AG04450 (cell line): ENCODE data around the gene APBA3. TPM values are rescaled to one million over a fixed set of nuclear protein-coding genes. Genes with fewer than 3 reads are reported as not detected.

ENCODE experiments used
- CTCF ChIA-PET: fragments of 300-600, 350-600 bp; formaldehyde crosslinking; extraction: SDS; loops from one replicate; lab custom pipeline; 2022; ENCODE audit warnings: antibody characterized with exemption, inconsistent platforms; lab: Charles Lee
- POLR2A ChIA-PET: fragments of 350-600 bp; formaldehyde crosslinking; extraction: SDS; loops from one replicate; lab custom pipeline; 2021; ENCODE audit warnings: antibody characterized with exemption, inconsistent platforms; lab: Yijun Ruan, JAX
- DNase-seq: peaks from one replicate; pipeline ENCODE4 v3.0.0-alpha.2; 2011; ENCODE audit warnings: low read depth, low spot score
- H3K27ac ChIP-seq: one replicate; pipeline ENCODE4 v1.5.1; 2012; ENCODE audit warnings: low read depth, low read length, control low read depth
- H3K27me3 ChIP-seq: one replicate; pipeline ENCODE4 v1.6.0; 2012; ENCODE audit warnings: low read length; ENCODE audit not compliant: control insufficient read depth, insufficient read depth
- H3K4me3 ChIP-seq: 2 replicates; pipeline ENCODE4 v1.5.1; 2011; ENCODE audit warnings: mild to moderate bottlenecking, low read depth, low read length, control low read depth
- H3K9me3 ChIP-seq: 2 replicates; pipeline ENCODE4 v1.5.1; 2012; ENCODE audit warnings: low read length; ENCODE audit not compliant: control insufficient read depth, insufficient read depth
- CTCF ChIP-seq: IDR thresholded peaks from 2 replicates; pipeline ENCODE4 v1.5.1; 2011; ENCODE audit warnings: low read depth, low read length, control low read depth, inconsistent platforms
- polyA plus RNA-seq: library from polyadenylated mRNA; depleted of rRNA; stranded (reverse); fragments of >200 nt; gene quantifications from 2 replicates; pipeline ENCODE4 v1.2.3, GENCODE V29; 2011

Gene APBA3
- polyA plus RNA-seq, 1 experiment = 5.4 TPM

GRCh38 chr19:3803114-3803888, 41.8 kb upstream of the APBA3 start:
- H3K4me3 ChIP-seq = no peak overlapping the region
- peaks cover 16% of the 10 kb centered on the region for H3K9me3 ChIP-seq
- no peak for TF ChIP-seq CTCF
- DNase-seq = no peak
- peaks cover 33% of the 10 kb centered on the region for H3K27me3 ChIP-seq
- H3K27ac ChIP-seq = no peak overlapping the region
- ChIA-PET CTCF (no interaction called here), POLR2A (no interaction called here)

- CTCF ChIA-PET = no interaction called here
- POLR2A ChIA-PET = no interaction called here
- H3K4me3 ChIP-seq = peak overlapping the region; percentile 15
- H3K9me3 ChIP-seq = no peaks in the 10 kb centered on the region; the same call in none of the 2 replicates
- TF ChIP-seq CTCF = peak; percentile 49
- no peak for DNase-seq
- H3K27me3 ChIP-seq = peaks cover 35% of the 10 kb centered on the region
- no peak overlapping the region for H3K27ac ChIP-seq
Measured at GRCh38 chr19:3801412-3802096, 40.1 kb upstream of the APBA3 start.

GRCh38 chr19:3800996-3801395, 39.5 kb upstream of the APBA3 start:
- ChIA-PET POLR2A (no interaction called here), CTCF (no interaction called here)
- no peak for DNase-seq
- no peaks in the 10 kb centered on the region; the same call in none of the 2 replicates for H3K9me3 ChIP-seq
- no peak for TF ChIP-seq CTCF
- H3K4me3 ChIP-seq = no peak overlapping the region; the same call in 1 of the 2 replicates
- H3K27me3 ChIP-seq = peaks cover 35% of the 10 kb centered on the region
- no peak overlapping the region for H3K27ac ChIP-seq

- Histone ChIP-seq H3K4me3 (no peak overlapping the region), H3K27me3 (peaks cover 34% of the 10 kb centered on the region), H3K9me3 (no peaks in the 10 kb centered on the region; the same call in none of the 2 replicates), H3K27ac (no peak overlapping the region)
- ChIA-PET POLR2A (no interaction called here), CTCF (no interaction called here)
- DNase-seq = no peak
- no peak for TF ChIP-seq CTCF
Measured at GRCh38 chr19:3798137-3798536, 36.6 kb upstream of the APBA3 start.

GRCh38 chr19:3796358-3796757, 34.9 kb upstream of the APBA3 start:
- peaks cover 20% of the 10 kb centered on the region for H3K27me3 ChIP-seq
- no peak for TF ChIP-seq CTCF

More at GRCh38 chr19:3796358-3796757, 34.9 kb upstream of the APBA3 start:
- Histone ChIP-seq H3K4me3 (no peak overlapping the region), H3K9me3 (no peaks in the 10 kb centered on the region; the same call in none of the 2 replicates), H3K27ac (no peak overlapping the region)
- CTCF ChIA-PET = no interaction called here
- POLR2A ChIA-PET = no interaction called here
- no peak for DNase-seq
